NCI-H82 (cell line): ENCODE data around the gene PNMA8C.
A peak's percentile ranks its signal among the peaks of the same experiment; 100 is the strongest.

ENCODE experiments used
- DNase-seq: peaks from one replicate; lab custom pipeline; 2025; lab: John Stamatoyannopoulos, UW

The PNMA8C gene

GRCh38 chr19:46428239-46429135 lies at the start of gene PNMA8C:
PNMA8C (minus strand) TSS chr19:46428936; CDS start chr19:46428359, 577 bp downstream.
- no peak for DNase-seq

DNA sequence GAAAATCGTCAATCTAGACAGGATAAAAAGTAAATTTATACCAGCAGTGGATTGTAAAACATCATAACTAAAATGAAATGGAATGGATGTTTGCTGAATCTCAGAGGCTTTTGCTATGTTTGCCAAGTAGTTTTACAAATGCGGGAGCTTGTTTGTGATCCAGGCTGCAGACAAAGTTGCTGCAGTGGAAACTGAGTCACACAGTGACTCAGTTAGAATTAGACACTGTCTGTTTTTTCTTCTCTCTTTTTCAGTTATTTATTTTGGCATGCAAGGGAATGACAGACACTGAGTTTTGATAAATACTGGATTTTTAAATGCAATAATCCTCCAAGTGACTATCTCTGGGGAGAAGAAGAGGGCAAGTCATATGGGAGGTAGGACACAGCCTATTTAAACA lies 47.2 kb upstream of the PNMA8C start:
- DNase-seq = no peak

DNA sequence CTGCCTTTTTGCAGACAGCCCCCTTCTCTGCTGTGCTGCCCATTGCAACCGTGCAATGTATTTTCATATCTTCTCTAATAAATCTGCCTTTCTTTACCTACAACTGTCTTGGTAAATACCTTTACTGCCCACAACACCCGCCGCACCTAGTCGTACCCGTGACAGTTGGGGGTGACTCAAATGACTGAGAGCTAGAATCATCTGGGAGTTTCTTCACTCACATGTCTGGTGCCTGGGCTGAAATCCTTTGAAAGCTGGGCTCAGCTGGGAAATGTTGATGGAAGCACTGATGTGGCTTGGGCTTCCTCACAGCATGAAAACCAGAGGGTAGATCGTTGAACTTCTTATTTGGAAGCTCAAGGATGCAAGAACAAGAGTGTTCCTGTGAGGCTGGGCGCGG lies 45.5 kb upstream of the PNMA8C start:
- no peak for DNase-seq

- no peak for DNase-seq
Observed at GRCh38 chr19:46472592-46472991, 43.9 kb upstream of the PNMA8C start.

GRCh38 chr19:46471811-46472543 lies 43.2 kb upstream of the PNMA8C start:
- no peak for DNase-seq

- DNase-seq = peak; percentile 94
Observed at GRCh38 chr19:46471116-46471733, 42.5 kb upstream of the PNMA8C start, which contains the start of gene PNMA8A. PNMA8A (minus strand) TSS chr19:46471563; CDS start chr19:46471035, 528 bp downstream.

DNA sequence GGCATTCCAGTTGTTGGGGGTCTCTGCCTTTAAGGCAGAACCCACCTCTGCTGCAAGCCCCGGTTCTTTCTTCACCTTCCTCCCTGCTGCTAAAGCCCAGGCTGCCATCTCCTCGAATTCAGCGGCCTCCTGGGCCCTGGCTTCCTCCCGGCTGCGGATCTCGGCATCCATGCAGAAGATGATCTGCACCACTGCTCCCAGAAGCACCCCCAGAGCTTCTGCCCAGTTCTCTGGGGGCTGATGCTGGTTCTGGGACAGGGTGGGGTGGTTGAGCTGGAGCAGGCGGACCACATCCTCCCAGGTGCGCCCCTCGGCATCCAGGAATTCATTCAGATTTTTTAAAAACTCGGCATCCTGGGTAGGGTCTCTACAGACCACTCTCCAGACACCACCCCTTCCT lies 41.6 kb upstream of the PNMA8C start:
- DNase-seq = no peak

- DNase-seq = no peak
Observed at GRCh38 chr19:46469541-46470185, 40.9 kb upstream of the PNMA8C start.

- DNase-seq = no peak
Observed at GRCh38 chr19:46466536-46467196, 37.9 kb upstream of the PNMA8C start.

DNA sequence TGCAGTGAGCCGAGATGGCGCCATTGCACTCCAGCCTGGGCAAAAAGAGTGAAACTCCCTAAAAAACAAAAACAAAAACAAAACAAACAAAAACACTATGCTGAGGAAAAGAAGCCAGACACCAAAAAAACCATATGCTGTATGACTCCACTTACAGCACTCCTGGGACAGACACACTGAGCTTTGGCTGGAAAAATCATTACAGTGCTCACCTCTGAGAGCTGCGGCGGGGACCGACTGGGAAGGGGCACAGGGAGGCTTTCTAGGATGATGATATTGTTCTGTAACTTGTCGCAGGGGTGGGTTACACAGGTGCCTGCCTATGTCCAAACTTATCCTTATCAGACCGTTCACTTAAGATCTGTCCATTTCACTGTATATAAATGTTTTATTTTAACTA lies 34.8 kb upstream of the PNMA8C start:
- DNase-seq = no peak

DNA sequence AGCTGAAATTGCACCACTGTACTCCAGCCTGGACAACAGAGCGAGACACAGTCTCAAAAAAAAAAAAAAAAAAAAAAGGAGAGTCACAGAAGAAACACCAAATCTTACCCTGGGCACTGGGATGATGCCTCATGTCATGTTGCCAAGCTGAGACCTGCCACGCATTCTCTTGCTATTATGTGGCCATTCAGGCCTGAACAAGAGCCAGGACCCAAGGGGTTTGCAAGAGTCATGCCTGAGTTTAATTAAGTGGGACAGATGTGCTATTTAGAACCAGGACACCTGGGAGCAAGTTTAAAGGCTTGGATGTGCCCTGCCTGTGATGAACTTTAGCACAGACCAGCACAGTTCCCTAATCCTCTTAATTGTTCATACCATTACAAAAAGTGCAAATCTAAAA lies 32.8 kb upstream of the PNMA8C start:
- no peak for DNase-seq

DNA sequence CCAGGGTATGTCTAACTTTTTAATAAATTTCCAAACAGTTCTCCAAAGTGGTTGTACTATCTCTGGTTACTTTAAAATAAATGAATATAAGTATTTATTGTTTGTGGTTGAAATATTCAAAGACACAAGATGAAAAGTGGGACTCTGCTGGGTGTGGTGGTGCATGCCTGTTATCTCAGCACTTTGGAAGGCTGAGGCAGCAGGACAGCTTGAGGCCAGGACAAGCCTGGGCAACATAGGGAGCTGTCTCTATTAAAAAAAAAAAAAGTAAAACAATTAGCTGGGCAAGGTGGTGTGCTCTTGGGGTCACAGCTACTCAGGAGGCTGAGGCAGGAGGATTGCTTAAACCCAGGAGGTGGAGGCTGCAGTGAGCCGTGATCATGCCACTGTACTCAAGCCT lies 32.2 kb upstream of the PNMA8C start:
- DNase-seq = no peak

GRCh38 chr19:46460055-46460454 lies 31.3 kb upstream of the PNMA8C start:
- DNase-seq = no peak

GRCh38 chr19:46456930-46457329 lies 28.2 kb upstream of the PNMA8C start:
- DNase-seq = no peak

DNA sequence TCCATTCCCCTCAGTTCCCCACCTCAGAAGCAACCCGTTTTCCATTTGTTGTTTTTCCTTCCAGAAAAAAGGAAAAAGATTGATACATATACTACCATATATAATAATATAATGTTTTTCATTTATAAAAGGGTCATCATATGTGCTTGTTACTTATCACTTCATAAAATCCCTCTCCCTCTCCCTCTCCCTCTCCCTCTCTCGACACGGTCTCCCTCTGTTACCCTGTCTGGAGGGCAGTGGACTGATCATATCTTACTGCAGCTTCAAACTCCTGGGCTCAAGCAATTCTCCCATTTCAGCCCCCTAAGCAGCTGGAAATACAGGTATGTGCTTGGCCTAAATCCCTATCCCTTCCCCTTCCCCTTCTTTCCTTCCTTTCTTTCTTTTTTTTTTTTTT lies 25.5 kb upstream of the PNMA8C start:
- DNase-seq = no peak

GRCh38 chr19:46453661-46454060 lies 24.9 kb upstream of the PNMA8C start:
- no peak for DNase-seq

GRCh38 chr19:46452186-46452585 lies 23.4 kb upstream of the PNMA8C start:
- no peak for DNase-seq

DNA sequence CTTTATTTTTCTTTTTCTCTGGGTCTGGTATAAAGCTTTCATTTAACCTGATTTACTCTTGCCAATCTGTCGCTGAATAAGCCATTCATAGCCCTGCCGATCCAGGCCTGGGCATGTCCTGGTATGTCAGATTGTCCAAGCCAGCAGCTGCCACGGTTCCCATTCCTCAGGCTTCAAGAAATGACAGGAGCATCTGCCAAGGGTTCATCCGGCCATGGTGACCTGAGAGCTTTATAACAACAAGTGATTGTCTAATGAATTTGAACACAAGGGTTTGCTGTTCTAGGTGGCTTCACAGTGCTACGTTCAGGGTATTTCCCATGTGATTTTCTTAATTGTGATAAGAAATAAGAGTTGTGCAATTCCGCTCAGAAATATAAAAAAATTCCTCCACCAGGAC lies 22.6 kb upstream of the PNMA8C start:
- DNase-seq = peak; percentile 80

- DNase-seq = no peak
Observed at GRCh38 chr19:46450737-46451136, 22.0 kb upstream of the PNMA8C start.

GRCh38 chr19:46449228-46449627 lies 20.5 kb upstream of the PNMA8C start:
- no peak for DNase-seq

DNA sequence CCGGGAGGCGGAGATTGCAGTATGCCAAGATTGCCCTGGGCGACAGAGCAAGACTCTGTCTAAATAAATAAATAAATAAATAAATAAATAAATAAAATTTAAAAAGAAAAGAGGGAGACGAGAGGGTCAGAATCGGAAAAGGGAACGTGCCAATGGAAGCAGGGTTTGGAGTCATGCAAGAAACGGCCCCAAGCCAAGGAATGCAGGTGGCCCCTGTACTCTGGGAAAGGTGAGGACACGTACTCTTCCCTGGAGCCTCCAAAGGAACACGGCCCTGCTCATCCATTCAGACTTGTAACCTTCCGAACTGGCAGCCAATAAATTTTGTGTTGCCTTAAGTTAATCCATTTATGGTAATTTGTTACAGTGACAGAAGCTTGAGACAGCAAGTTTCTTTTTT lies 19.9 kb upstream of the PNMA8C start:
- peak; percentile 16 for DNase-seq

- DNase-seq = no peak
Observed at GRCh38 chr19:46447824-46448223, 19.1 kb upstream of the PNMA8C start.
